ENCODE results near the gene QTRT2.

The QTRT2 gene

GRCh38 chr3:114033721-114034120 is 22.8 kb upstream of the QTRT2 start:
- H3K4me1 ChIP-seq (ENCODE audit: low read length), result no peaks in the 10 kb centered on the region
- no peak overlapping the region for H3K27ac ChIP-seq (ENCODE audit: low read length)
- no peak overlapping the region for H3K4me2 ChIP-seq (ENCODE audit: low read length)
- TF ChIP-seq CTCF (IDR thresholded peaks at IDR 0.05; ENCODE audit: low read depth, low read length) (no peak), EZH2phosphoT487 (IDR thresholded peaks at IDR 0.05; ENCODE audit: low read depth) (no peak)
- no peak overlapping the region for H2AFZ ChIP-seq (ENCODE audit: low read depth, low read length)
- H4K20me1 ChIP-seq (ENCODE audit: insufficient read depth, low read length), result no peaks in the 10 kb centered on the region
- no peak overlapping the region for H3K9ac ChIP-seq (ENCODE audit: low read length)
- H3K27me3 ChIP-seq (ENCODE audit: low read depth, low read length), result no peaks in the 10 kb centered on the region
- H3K79me2 ChIP-seq (ENCODE audit: low read length), result no peaks in the 10 kb centered on the region
- H3K36me3 ChIP-seq (replicated peaks; ENCODE audit: low read depth, low read length), result no peaks in the 10 kb centered on the region
- H3K4me3 ChIP-seq (ENCODE audit: low read length), result no peak overlapping the region
- no peaks in the 10 kb centered on the region for H3K9me3 ChIP-seq (ENCODE audit: insufficient read depth, low read length)

DNA sequence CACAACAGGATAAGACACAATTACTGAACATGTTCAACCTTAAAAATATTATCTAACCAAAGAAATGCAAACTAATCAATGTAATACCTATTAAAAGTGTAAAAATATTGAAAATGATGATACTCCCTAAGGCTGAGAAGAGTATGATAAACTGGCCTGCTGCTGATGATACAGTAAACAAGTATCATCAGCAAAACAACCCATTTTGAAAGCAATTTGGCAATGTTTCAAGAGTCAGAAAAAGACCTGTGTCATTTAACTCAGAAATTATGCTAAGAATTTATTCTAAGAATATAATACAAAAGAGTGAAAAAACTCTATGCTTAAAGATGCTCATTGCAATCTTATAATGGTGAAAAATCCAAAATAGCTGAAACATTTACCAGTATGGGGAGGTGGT is 22.3 kb upstream of the QTRT2 start:
- no peaks in the 10 kb centered on the region for H3K27me3 ChIP-seq (ENCODE audit: low read depth, low read length)

GRCh38 chr3:114034787-114035545 is 21.6 kb upstream of the QTRT2 start:
- TF ChIP-seq EZH2phosphoT487 (IDR thresholded peaks at IDR 0.05; ENCODE audit: low read depth) (no peak), CTCF (IDR thresholded peaks at IDR 0.05; ENCODE audit: low read depth, low read length) (no peak)
- Histone ChIP-seq H3K4me2 (ENCODE audit: low read length) (no peak overlapping the region), H3K27ac (ENCODE audit: low read length) (no peak overlapping the region), H3K9me3 (ENCODE audit: insufficient read depth, low read length) (no peaks in the 10 kb centered on the region), H4K20me1 (ENCODE audit: insufficient read depth, low read length) (no peaks in the 10 kb centered on the region), H3K9ac (ENCODE audit: low read length) (no peak overlapping the region), H2AFZ (ENCODE audit: low read depth, low read length) (no peak overlapping the region), H3K4me1 (ENCODE audit: low read length) (no peaks in the 10 kb centered on the region), H3K4me3 (ENCODE audit: low read length) (no peak overlapping the region), H3K27me3 (ENCODE audit: low read depth, low read length) (no peaks in the 10 kb centered on the region), H3K36me3 (replicated peaks; ENCODE audit: low read depth, low read length) (no peaks in the 10 kb centered on the region), H3K79me2 (ENCODE audit: low read length) (no peaks in the 10 kb centered on the region)

More for the DNA sequence above, 22.3 kb upstream of the QTRT2 start:
- no peak overlapping the region for H3K27ac ChIP-seq (ENCODE audit: low read length)
- H3K9ac ChIP-seq (ENCODE audit: low read length), result no peak overlapping the region
- H2AFZ ChIP-seq (ENCODE audit: low read depth, low read length), result no peak overlapping the region
- no peaks in the 10 kb centered on the region for H3K36me3 ChIP-seq (replicated peaks; ENCODE audit: low read depth, low read length)
- TF ChIP-seq CTCF (IDR thresholded peaks at IDR 0.05; ENCODE audit: low read depth, low read length) (no peak), EZH2phosphoT487 (IDR thresholded peaks at IDR 0.05; ENCODE audit: low read depth) (no peak)
- no peaks in the 10 kb centered on the region for H4K20me1 ChIP-seq (ENCODE audit: insufficient read depth, low read length)
- no peaks in the 10 kb centered on the region for H3K4me1 ChIP-seq (ENCODE audit: low read length)
- H3K79me2 ChIP-seq (ENCODE audit: low read length), result no peaks in the 10 kb centered on the region
- H3K9me3 ChIP-seq (ENCODE audit: insufficient read depth, low read length), result no peaks in the 10 kb centered on the region
- H3K4me2 ChIP-seq (ENCODE audit: low read length), result no peak overlapping the region
- no peak overlapping the region for H3K4me3 ChIP-seq (ENCODE audit: low read length)

GRCh38 chr3:114035896-114036295 is 20.6 kb upstream of the QTRT2 start:
- no peaks in the 10 kb centered on the region for H4K20me1 ChIP-seq (ENCODE audit: insufficient read depth, low read length)
- no peaks in the 10 kb centered on the region for H3K27me3 ChIP-seq (ENCODE audit: low read depth, low read length)
- no peak overlapping the region for H3K4me2 ChIP-seq (ENCODE audit: low read length)
- no peak overlapping the region for H3K27ac ChIP-seq (ENCODE audit: low read length)
- TF ChIP-seq CTCF (IDR thresholded peaks at IDR 0.05; ENCODE audit: low read depth, low read length), result no peak
- TF ChIP-seq EZH2phosphoT487 (IDR thresholded peaks at IDR 0.05; ENCODE audit: low read depth), result no peak
- no peaks in the 10 kb centered on the region for H3K9me3 ChIP-seq (ENCODE audit: insufficient read depth, low read length)
- H3K79me2 ChIP-seq (ENCODE audit: low read length), result no peaks in the 10 kb centered on the region
- H3K4me3 ChIP-seq (ENCODE audit: low read length), result no peak overlapping the region
- H3K9ac ChIP-seq (ENCODE audit: low read length), result no peak overlapping the region
- H2AFZ ChIP-seq (ENCODE audit: low read depth, low read length), result no peak overlapping the region
- no peaks in the 10 kb centered on the region for H3K4me1 ChIP-seq (ENCODE audit: low read length)
- H3K36me3 ChIP-seq (replicated peaks; ENCODE audit: low read depth, low read length), result no peaks in the 10 kb centered on the region

Measured in OCI-LY3 (cell line).